Right forelimb (tissue), 1 donor: ENCODE data around the gene BRK1.
"Not testable (repeated sequence)": the region's sequence is repeated elsewhere in the genome, so short reads cannot be mapped to it uniquely, and the experiment has no call there.

Source experiments
- DNase-seq: peaks from one replicate; pipeline ENCODE4 v3.0.0-alpha.2; 2018

The BRK1 gene

DNA sequence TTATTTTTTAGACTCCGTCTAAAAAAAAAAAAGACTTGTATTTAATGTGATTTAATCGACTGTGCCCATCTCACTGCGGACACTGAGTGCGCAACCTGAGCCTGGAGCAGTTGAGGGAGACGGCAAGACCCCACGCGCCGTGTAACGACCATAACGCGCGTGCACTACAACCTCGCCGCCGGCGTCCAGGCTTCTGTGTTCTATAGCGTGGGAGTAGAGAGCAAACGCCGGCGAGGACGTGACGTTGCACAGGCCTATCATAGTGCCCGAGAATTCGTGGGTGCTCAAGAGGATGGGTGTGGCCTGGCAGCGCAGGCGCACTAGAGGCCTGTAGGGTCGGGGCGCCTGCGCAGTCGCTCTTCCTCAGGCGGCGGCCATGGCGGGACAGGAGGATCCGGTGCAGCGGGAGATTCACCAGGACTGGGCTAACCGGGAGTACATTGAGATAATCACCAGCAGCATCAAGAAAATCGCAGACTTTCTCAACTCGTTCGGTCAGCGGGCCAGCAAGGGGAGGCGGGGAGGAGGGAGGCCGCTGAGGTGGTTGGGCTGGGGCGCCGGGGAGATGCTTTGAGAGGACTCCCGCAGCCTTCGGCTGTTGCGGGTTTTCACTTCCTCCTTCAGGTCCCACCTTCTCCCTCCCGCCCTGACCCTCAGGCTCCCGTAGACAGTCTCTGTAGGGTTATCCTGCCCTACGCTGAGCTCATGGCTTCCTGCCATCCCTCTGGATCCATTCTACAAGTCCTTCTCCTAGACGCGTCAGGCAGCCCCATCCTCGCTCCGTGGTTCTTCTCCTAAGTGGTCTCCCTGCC lies at the start of gene BRK1:
Gene BRK1 (plus strand): TSS at position 350 of the 812 bp plus-strand sequence. CDS start 27 bp downstream, at position 377.
- DNase-seq, result peak; percentile 92

DNA sequence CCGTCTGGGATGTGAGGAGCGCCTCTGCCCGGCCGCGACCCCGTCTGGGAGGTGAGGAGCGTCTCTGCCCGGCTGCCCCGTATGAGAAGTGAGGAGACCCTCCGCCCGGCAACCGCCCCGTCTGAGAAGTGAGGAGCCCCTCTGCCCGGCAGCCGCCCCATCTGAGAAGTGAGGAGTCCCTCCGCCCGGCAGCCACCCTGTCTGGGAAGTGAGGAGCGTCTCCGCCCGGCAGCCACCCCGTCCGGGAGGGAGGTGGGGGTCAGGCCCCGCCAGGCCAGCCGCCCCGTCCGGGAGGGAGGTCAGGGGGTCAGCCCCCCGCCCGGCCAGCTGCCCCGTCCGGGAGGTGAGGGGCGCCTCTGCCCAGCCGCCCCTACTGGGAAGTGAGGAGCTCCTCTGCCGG lies 45.4 kb upstream of the BRK1 start:
- DNase-seq, result not testable (repeated sequence)

DNA sequence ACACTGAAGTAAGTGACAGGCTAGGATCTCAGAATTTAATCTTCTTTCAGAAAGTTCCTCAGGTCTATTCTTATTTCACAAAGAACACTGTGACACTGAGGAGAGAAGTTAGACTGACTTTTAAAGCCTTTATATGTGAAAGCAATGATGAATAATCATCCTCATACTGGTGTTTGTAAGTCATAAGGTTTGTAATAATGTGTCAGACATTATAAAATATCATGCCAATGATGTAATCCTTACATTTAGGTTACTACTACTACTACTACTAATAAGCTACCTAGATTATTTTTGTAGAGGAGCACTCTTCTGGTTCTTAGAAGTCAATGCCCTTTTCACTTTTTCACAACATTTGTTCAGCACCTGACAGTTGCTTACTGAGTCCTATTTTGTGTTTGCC lies 40.8 kb upstream of the BRK1 start:
- DNase-seq, result no peak

DNA sequence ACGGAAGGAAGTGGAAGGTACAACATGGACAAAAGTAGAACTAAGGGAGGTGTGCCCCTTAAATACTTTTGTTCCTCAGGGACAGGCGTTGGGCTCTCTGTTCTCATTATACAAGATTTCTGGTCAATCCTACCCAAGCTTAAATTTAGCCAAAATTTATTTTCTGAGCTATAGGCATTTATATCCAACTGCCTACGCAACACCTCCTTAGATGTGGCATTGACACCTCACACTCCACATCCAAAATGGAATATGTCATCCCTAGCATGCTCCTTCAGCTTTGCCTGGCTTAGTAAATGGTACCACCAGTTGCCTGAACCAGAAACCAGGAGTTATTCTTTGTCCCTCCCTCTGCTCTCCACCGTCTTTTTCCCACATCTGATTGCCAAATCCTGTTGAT lies 33.6 kb upstream of the BRK1 start:
- DNase-seq, result no peak

DNA sequence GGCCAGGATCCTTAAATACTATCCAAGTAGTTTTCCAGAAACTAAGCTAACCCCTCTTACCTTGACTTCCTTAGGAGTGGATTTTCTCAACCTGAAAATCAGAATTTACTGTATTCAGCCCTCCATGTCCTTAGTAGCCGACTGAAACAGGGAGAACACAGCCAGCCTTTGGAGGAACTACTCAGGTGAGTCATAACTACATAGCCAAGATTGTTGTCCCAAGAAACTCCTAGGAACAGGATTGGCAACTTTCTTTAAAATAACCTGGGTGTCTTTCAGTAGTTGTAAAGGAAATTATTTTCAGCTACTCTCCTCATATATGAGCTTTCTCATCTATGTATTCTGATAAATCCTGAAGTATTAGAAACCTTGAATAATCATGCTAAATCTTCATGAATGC lies 29.7 kb upstream of the BRK1 start:
- DNase-seq, result no peak

DNA sequence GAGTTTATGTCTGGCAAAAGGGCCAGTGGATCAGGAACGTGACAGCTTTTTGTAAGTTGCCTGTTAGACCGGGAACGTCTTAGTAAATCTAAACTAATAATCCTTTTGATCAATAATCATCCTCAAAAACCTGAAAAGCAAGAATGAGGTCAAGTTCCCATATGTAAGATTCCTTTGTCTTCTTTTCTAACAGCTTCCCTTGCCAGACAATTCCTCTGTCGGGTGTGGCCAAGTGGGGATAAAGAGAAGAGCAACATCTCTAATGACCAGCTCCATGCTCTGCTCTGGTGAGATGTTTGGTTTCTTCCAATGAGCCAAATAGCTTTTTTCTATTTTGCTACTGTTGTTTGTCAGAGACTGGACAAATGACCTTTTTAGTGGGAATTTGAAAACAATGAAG lies 27.2 kb upstream of the BRK1 start:
- DNase-seq, result no peak

DNA sequence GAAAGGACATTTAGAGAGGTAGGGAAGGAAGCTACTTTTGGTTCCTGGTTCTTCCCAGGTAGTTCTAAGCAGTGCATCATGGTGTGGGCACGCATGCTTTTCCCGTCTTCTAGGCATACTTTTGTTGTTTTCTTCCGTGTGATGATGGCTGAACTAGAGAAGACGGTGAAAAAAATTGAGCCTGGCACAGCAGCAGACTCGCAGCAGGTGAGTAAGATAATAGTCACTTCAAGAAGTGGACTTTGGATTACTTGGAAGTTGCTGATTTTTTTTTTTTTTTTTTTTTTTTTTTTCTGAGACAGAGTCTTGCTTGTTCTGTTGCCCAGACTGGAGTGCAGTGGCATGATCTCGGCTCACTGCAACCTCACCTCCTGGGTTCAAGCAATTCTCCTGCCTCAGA lies 25.3 kb upstream of the BRK1 start:
- no peak for DNase-seq

DNA sequence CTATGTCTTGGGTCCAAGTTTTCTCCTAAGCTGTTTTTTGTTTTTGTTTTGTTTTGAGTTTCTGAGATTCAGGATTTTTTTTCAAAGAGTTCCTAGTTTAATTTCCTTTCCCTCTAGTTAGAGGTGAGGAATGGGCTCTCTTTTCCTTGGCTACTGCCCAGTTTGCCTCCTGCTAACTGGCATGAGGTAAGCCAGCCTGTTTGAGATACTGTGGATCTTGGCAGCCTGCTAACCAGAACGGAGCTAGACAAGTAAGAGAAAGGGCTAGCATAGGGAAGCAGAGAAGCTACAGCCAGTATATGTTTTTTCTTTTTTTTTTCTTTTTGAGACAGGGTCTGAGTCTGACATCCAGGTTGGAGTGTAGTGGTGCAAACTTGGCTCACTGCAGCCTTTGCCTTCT lies 24.7 kb upstream of the BRK1 start:
- DNase-seq, result not testable (repeated sequence)

DNA sequence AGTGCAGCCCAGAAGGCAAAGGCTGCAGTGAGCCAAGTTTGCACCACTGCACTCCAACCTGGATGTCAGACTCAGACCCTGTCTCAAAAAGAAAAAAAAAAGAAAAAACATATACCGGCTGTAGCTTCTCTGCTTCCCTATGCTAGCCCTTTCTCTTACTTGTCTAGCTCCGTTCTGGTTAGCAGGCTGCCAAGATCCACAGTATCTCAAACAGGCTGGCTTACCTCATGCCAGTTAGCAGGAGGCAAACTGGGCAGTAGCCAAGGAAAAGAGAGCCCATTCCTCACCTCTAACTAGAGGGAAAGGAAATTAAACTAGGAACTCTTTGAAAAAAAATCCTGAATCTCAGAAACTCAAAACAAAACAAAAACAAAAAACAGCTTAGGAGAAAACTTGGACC lies 24.1 kb upstream of the BRK1 start:
- DNase-seq, result not testable (repeated sequence)

DNA sequence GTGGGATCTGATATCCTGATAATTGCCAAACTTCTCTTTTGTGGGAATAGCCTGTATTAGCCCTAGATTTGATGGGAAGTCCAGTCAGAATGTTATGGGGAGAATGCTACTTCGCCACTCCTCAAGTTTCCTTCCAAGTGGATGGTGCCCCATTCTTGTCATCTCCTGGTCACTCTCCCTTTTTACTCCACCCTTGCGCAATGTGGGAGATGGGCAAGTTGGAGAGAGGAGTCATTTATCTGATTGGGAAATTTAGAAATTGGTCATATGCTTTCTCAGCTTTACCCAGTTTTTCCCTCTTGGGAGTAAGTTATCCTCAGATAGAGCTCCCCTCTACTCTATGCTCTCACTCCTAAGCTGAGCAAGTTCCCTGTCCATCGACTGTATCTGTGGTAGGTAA lies 21.8 kb upstream of the BRK1 start:
- no peak for DNase-seq

DNA sequence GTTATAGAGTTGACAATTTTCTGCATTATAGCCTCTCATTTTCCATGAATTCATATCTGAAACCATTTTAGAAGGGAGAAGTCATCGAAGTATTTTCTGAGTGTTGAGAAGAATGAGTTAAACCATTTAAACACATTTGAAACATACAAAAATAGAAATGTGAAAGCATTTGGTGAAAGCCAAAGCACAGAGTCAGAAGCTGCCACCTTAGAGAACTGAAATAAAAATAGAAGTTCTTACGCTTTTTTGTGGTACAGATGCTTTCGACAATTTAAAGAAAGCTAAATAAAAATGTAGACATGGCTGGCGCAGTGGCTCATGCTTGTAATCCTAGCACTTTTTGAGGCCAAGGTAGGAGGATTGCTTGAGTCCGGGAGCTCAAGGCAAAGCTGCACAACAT lies 16.4 kb upstream of the BRK1 start:
- no peak for DNase-seq

DNA sequence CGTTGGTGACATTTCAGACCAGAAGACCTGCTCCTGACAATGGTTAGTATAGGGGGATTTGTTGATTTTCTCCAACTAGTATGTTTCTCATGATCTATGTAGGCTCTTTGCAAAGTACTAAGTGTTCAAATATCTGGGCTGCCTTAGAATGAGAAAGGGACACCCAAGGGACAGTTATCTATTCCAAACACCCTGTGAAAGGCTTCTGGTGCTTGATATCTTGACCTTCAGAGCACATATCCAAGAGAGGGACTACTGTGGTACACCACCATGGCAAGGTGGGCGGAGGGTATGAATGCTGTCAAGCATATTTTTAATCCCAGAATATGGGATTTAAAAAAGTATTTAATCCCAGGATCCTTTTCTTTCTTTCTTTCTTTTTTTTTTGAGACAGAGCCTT lies 8.6 kb upstream of the BRK1 start:
- no peak for DNase-seq

DNA sequence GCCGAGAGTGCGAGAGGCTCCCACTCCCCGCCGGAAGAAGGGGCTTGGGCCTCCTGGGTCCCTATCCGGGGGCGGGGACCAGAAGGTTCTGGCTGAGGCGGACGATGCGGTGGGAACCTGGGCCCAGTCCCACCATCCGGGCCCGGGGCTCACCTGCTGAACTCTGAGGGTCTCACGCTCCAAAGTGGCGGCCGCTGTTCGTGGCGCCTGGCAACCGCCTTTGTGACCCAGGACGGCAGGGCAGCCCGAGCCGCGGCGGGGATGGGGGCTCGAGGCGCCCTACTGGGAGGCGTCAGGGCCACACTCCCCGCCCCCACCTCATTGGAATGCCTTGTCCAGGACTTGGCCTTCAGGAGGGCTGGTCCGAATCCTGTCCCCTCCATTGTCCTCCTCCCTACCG lies 7.4 kb upstream of the BRK1 start, which contains the start of gene FANCD2OS:
Gene FANCD2OS (minus strand): TSS at position 165 of the 400 bp plus-strand sequence. CDS start 3,481 bp downstream, outside the sequence.
- no peak for DNase-seq

DNA sequence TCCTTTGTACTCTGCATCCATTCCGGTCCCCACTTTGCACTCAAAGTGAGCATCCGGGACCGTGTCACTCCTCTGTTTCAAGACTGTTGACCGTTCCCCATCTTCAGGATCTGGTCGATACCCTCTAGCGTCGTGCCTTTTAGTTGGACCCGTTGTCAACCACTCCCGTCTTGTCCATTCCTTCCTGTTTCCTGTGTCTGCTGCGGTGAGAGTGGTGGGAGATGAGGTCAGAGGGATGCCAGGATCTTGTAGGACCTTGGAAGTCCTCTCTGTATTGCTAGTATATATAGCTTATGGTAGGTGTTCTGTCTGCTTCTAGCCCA lies 624 bp downstream of the BRK1 start:
- DNase-seq, result no peak

DNA sequence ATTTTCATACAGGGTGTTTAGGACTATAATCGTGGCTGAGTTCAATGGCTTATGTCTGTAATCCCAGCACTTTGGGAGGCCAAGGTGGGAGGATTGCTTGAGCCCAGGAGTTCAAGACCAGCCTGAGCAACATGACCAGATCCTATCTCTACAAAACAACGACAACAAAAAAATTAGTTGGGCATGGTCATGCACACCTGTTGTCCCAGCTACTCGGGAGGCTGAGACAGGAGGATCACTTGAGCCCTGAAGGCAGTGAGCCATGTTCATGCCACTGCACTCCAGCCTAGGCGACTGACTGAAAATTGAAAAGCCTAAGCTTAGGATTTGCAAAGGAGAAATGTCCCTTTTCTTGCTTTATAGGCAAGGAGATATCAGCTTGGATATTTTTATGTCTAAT lies 1.5 kb downstream of the BRK1 start:
- no peak for DNase-seq

DNA sequence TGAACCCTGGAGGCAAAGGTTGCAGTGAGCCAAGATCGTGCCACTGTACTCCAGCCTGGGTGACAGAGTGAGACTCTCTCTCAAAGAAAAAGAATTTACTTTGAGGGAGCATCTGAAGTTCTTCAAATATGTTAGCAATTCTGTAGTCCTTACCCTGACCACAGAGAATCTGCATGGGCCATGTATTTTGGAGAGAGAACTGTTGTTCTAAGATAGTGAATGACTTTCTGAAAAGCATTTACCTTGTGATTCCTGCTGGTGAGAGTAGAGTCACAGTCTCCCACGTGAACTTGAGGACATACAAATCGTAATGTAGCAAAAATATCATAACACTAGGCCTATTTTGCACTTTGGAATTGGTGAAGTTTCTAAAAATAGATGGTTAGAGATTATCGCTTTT lies 3.9 kb downstream of the BRK1 start:
- no peak for DNase-seq

DNA sequence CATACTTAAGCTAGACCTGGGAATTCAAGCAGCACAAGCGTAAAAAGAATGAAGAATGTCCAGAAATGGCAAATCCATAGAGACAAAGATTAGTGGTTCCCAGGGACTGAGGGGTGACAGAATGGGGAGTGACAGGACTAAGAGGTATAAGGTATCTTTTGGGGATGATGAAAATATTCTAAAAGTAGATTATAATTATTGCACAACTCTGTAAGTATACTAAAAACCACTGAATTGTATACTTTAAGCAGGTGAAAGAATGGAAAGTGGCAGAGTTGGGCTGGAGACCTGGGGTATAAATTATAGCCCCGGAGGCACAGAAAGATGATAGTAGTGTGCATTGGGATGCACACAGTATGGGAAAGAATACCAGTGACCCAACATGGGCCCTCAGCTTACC lies 5.6 kb downstream of the BRK1 start:
- no peak for DNase-seq

DNA sequence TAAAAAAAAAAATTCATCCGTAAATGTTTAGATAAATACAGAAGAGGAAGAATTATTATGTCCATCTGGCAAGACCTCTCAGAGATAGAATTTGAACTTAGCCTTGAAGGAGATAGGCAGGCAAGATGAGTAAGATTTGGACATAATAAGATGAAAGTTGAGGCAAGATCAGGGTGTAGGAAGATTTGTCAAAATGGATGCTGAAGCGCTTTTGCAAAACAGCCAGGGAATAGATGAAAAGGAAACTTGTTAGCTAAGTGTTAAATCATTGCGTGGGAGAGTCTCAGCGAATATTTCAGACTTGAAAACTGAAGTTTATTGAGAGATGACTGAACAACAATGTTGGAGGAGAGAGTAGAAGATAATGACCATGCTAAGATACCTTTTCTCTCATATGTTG lies 7.2 kb downstream of the BRK1 start:
- no peak for DNase-seq

DNA sequence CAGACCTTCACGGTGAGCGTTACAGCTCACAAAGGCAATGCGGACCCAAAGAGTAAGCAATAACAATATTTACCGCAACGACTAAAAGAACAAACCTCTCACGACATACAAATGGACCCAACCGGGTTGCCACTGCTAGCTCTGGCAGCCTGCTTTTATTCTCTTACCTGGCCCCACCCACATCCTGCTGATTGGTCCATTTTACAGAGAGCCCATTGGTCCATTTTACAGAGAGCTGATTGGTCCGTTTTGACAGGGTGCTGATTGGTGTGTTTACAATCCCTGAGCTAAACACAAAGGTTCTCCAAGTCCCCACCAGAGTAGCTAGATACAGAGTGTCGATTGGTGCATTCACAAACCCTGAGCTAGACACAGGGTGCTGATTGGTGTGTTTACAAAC lies 20.4 kb downstream of the BRK1 start:
- DNase-seq, result not testable (repeated sequence)

DNA sequence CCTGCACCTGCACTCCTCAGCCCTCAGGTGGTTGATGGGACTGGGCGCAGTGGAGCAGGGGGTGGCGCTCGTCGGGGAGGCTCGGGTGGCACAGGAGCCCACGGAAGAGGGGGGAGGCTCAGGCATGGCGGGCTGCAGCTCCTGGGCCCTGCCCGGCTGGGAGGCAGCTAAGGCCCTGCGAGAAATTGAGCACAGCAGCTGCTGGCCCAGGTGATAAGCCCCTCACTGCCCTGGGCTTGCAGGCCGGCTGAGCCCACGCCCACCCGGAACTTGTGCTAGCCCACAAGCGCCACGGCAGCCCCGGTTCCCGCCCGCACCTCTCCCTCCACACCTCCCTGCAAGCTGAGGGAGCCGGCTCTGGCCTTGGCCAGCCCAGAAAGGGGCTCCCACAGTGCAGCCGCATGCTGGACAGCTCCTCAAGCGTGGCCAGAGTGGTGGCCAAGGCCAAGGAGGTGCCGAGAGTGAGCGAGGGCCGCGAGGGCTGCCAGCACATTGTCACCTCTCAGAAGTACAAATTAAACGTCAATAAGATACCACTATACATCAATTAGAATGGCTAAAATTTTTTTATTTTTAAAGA lies 21.0 kb downstream of the BRK1 start:
- DNase-seq, result no peak

DNA sequence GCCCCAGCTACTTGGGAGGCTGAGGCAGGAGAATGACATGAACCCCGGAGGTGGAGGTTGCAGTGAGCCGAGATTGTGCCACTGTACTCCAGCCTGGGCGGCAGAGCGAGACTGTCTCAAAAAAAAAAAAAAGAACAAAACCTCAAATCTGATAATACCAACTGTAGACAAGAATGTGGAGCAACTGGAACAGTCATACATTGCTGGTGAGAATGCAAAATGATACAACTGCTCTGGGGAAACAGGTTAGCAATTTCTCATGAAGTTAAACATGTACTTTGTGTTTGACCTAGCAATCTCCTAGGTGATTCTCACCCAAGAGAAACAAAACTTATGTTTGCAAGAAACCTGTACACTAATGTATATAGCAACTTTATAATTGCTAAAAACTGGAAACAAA lies 21.7 kb downstream of the BRK1 start:
- DNase-seq, result no peak

DNA sequence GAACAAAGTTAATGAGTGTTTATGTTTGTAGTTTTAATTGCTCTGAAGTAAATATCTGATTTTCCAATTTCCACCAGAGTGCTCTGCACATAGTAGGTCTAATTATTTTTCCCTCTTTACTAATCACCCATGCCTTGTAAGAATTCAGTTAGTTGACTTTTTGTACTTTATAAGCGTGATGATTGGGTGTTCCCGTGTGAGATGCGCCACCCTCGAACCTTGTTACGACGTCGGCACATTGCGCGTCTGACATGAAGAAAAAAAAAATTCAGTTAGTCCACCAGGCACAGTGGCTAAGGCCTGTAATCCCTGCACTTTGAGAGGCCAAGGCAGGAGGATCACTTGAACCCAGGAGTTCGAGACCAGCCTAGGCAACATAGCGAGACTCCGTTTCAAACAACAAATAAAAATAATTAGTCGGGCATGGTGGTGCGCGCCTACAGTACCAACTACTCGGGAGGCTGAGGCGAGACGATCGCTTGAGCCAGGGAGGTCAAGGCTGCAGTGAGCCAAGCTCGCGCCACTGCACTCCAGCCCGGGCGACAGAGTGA lies 25.6 kb downstream of the BRK1 start:
- no peak for DNase-seq

DNA sequence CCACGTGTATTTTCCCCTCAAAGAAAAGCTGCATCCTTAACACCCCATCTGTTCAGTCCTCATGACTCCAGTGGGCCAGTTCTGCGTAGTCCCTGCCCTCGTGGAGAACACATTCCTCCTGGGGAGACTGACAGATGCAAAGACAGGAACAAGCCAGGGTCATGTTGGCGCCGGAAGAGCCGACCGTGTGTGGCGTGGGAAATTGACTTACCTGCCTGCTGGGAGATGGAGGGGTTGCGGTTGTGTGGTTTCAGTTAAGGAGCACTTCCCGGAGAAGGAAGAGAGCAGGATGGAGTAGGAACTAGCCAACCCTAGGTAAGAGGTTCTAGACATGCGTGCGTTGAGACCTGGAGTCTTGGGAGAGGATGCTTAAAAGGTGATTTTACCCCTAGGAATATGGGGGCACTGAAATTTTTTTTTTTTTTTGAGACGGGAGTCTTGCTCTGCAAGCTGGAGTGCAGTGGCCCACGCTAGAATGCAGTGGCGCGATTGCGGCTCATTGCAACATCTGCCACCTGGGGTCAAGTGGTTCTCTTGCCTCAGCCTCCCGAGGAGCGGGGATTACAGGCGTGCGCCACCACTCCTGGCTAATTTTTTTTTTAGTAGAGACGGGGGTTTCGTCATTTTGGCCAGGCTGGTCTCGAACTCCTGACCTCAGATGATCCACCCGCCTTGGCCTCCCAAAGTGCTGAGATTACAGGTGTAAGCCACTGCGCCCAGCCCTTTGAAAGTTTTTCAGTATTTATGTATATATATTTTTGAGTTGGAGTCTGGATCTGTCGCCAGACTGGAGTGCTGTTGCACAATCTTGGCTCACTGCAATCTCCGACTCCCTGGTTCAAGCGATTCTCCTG lies 27.5 kb downstream of the BRK1 start:
- DNase-seq, result no peak

DNA sequence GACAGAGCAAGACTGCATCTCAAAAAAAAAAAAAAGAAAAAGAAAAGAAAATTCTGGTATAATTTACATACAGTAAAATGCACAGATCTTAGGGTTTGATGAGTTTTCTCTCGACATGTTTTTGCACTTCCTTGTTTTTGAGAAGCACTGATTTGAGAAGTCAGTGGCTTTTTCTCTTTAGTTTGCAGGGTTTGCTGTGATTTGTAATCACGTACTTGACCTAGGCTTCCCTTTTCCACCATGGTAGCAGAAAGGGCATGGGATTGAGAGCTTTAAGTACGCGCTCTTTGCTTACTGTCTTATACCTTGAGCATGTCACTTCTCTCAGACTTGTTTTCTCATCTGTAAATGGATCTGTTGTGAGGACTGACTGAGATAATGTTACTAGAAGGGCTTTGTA lies 30.2 kb downstream of the BRK1 start:
- no peak for DNase-seq
